ENCODE measurements around the gene WNT3A.

Gene WNT3A

DNA sequence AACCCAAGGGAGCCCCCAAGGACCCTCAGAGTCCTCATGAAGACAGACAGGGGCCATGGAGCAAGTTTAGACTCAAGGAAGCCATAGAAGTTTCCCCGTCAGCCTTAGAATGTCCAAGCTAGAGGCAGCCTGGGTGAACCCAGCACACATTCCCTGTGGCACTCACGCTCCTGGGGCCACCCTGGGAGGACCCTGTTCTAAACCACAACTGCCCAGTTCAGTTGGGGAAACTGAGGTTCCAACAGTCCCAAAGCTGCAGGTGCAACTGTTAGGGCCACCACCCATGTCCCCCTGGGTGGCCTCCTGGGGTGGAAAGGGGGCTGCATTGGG lies 9.3 kb downstream of the WNT3A start:
- H3K27me3 ChIP-seq (ENCODE audit: control insufficient read depth, insufficient read depth, low read length) = no peaks in the 10 kb centered on the region

DNA sequence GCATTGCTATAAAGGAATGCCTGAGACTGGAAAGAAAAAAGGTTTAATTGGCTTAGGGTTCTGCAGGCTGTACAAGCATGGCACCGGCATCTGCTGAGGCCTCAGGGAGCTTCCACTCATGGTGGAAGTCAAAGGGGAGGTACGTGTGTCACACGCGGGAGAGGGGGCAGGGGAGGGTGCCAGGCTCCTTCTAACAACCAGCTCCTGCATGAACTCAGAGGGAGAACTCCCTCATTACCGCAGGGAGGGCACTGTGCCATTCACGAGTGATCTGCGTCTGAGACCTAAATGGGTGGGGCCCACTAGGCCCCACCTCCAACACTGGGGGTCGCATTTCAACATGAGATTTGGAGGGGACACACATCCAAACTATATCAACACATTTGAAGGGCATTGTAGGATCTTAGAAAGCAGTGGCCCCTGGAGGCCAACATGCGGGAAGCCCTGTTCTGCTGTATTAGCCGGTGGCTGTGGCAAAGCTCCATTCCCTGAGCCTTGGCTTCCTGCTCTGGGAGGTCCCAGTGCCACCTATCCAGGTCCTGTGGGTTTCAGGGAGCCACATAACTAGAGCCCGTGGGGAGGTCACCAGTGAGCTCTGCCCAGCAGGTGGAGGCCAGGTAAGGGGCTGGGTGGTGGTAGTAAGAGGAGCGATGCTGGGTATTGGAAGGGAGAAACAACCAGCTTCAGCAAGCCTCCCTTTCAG lies 10.0 kb downstream of the WNT3A start:
- no peak overlapping the region for H3K27ac ChIP-seq

More for the DNA sequence above, 9.3 kb downstream of the WNT3A start:
- no peak overlapping the region for H2AFZ ChIP-seq
- no peaks in the 10 kb centered on the region for H3K4me1 ChIP-seq
- no peak overlapping the region for H3K9ac ChIP-seq
- H3K9me3 ChIP-seq (ENCODE audit: control insufficient read depth, low read length) = no peaks in the 10 kb centered on the region
- H3K4me3 ChIP-seq (ENCODE audit: low read depth, low read length) = no peak overlapping the region
- H3K4me2 ChIP-seq (ENCODE audit: low read length) = no peak overlapping the region
- H3K36me3 ChIP-seq (ENCODE audit: control insufficient read depth, insufficient read depth, low read length) = no peaks in the 10 kb centered on the region
- TF ChIP-seq, protein P1, sequence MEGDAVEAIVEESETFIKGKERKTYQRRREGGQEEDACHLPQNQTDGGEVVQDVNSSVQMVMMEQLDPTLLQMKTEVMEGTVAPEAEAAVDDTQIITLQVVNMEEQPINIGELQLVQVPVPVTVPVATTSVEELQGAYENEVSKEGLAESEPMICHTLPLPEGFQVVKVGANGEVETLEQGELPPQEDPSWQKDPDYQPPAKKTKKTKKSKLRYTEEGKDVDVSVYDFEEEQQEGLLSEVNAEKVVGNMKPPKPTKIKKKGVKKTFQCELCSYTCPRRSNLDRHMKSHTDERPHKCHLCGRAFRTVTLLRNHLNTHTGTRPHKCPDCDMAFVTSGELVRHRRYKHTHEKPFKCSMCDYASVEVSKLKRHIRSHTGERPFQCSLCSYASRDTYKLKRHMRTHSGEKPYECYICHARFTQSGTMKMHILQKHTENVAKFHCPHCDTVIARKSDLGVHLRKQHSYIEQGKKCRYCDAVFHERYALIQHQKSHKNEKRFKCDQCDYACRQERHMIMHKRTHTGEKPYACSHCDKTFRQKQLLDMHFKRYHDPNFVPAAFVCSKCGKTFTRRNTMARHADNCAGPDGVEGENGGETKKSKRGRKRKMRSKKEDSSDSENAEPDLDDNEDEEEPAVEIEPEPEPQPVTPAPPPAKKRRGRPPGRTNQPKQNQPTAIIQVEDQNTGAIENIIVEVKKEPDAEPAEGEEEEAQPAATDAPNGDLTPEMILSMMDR (IDR thresholded peaks at IDR 0.05) = no peak
- no peak overlapping the region for H3K27ac ChIP-seq
- no peaks in the 10 kb centered on the region for H3K79me2 ChIP-seq

DNA sequence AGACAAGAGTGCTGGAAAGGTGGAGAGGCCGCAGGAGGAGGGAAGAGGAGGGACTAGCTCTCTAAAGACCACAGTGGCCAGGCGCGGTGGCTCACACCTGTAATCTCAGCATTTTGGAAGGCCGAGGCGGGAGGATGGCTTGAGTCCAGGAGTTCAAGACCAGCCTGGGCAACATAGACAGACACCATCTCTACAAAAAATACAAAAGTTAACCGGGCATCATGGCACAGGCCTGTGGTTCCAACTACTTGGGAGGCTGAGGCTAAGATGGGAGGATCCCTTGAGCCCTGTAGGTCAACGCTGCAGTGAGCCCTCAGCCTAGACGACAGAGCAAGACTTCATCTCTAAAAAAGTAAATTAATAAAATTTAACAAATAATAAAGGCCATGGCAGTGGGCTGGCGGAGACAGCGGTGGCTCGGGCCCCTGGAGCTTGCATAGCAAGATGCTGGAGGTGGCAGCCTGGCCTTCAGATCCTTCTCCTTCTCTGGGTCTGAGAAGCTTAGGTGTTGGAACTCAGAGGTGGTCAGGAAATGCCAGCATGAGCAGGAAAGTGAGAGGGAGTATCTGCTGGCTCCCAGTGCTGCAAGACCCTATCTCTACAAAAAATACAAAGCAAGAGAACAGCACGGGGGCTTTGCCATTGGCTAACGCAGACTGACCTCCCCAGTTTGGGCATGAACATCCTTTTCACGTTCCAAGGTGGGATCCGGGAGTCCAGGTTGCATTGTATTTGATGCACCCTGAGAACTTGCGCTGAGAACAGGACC lies 10.7 kb downstream of the WNT3A start:
- TF ChIP-seq, protein P1 (IDR thresholded peaks at IDR 0.05) = no peak
- Histone ChIP-seq H3K4me2 (ENCODE audit: low read length) (no peak overlapping the region), H3K27ac (no peak overlapping the region), H3K36me3 (ENCODE audit: control insufficient read depth, insufficient read depth, low read length) (no peaks in the 10 kb centered on the region), H3K27me3 (ENCODE audit: control insufficient read depth, insufficient read depth, low read length) (no peaks in the 10 kb centered on the region), H3K4me1 (no peaks in the 10 kb centered on the region), H3K4me3 (ENCODE audit: low read depth, low read length) (no peak overlapping the region), H2AFZ (no peak overlapping the region), H3K79me2 (no peaks in the 10 kb centered on the region), H3K9me3 (ENCODE audit: control insufficient read depth, low read length) (no peaks in the 10 kb centered on the region), H3K9ac (no peak overlapping the region)

More for the DNA sequence above, 10.0 kb downstream of the WNT3A start:
- H3K4me1 ChIP-seq = no peaks in the 10 kb centered on the region
- no peaks in the 10 kb centered on the region for H3K36me3 ChIP-seq (ENCODE audit: control insufficient read depth, insufficient read depth, low read length)
- no peak overlapping the region for H3K9ac ChIP-seq
- H3K4me2 ChIP-seq (ENCODE audit: low read length) = no peak overlapping the region
- TF ChIP-seq, protein P1 (IDR thresholded peaks at IDR 0.05) = no peak
- no peaks in the 10 kb centered on the region for H3K27me3 ChIP-seq (ENCODE audit: control insufficient read depth, insufficient read depth, low read length)
- H2AFZ ChIP-seq = no peak overlapping the region
- H3K79me2 ChIP-seq = no peaks in the 10 kb centered on the region
- no peak overlapping the region for H3K4me3 ChIP-seq (ENCODE audit: low read depth, low read length)
- H3K9me3 ChIP-seq (ENCODE audit: control insufficient read depth, low read length) = no peaks in the 10 kb centered on the region

DNA sequence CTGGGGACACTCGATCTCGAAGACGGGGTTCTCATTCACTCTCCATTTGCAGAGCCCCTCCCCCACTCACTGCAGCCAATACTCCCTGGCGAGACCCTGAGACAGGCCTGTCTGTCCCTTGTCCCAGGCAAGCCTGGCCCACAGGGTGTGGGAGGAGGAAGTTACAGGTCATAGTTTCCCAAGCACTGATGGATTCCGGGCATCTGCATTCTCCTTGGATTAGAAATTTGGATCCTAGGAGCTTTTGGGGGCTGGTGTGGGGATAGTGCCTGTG lies 11.3 kb downstream of the WNT3A start:
- no peaks in the 10 kb centered on the region for H3K9me3 ChIP-seq (ENCODE audit: control insufficient read depth, low read length)

More for the DNA sequence above, 11.3 kb downstream of the WNT3A start:
- Histone ChIP-seq H3K27ac (no peak overlapping the region), H3K27me3 (ENCODE audit: control insufficient read depth, insufficient read depth, low read length) (no peaks in the 10 kb centered on the region), H3K36me3 (ENCODE audit: control insufficient read depth, insufficient read depth, low read length) (no peaks in the 10 kb centered on the region), H3K4me1 (no peaks in the 10 kb centered on the region), H3K4me3 (ENCODE audit: low read depth, low read length) (no peak overlapping the region), H3K4me2 (ENCODE audit: low read length) (no peak overlapping the region), H3K79me2 (no peaks in the 10 kb centered on the region), H2AFZ (no peak overlapping the region), H3K9ac (no peak overlapping the region)
- TF ChIP-seq, protein P1 (IDR thresholded peaks at IDR 0.05) = no peak

Measured in parathyroid adenoma (tissue), 2 donors.